GM23338 (cell line): ENCODE data around the gene PHKA2. TPM values are rescaled to one million over a fixed set of nuclear protein-coding genes. Genes with fewer than 3 reads are reported as not detected.

ENCODE experiments used
- ATAC-seq: fragments of 200-7000 bp; cut with Tn5 transposase; 3 replicates; pipeline ENCODE4 v1.9.1; 2020
- DNase-seq: peaks from one replicate; pipeline ENCODE4 v3.0.0-alpha.2; 2015; ENCODE audit warnings: low spot score
- H2AFZ ChIP-seq: fragments of 200-600 bp; sonication (generic); 2 replicates; pipeline ENCODE4 v1.8.0; 2016; ENCODE audit warnings: antibody characterized with exemption, mild to moderate bottlenecking, moderate library complexity
- H3F3A ChIP-seq: fragments of 200-600 bp; sonication (generic); replicated peaks from 2 replicates; pipeline ENCODE4 v1.8.0; 2017; ENCODE audit warnings: antibody characterized with exemption, mixed run types, low read depth
- H3K27ac ChIP-seq: fragments of 200-600 bp; sonication (generic); 2 replicates; pipeline ENCODE4 v1.6.1; 2016; ENCODE audit warnings: low read depth
- H3K27me3 ChIP-seq: fragments of 200-600 bp; sonication (generic); 2 replicates; pipeline ENCODE4 v1.8.0; 2016; ENCODE audit warnings: mild to moderate bottlenecking, mixed run types, moderate library complexity; ENCODE audit not compliant: insufficient read depth
- H3K36me3 ChIP-seq: fragments of 200-600 bp; sonication (generic); 2 replicates; pipeline ENCODE4 v1.8.0; 2016; ENCODE audit warnings: mild to moderate bottlenecking; ENCODE audit not compliant: insufficient read depth
- H3K4me1 ChIP-seq: fragments of 200-600 bp; sonication (generic); 2 replicates; pipeline ENCODE4 v1.8.0; 2016; ENCODE audit warnings: mild to moderate bottlenecking, moderate library complexity; ENCODE audit not compliant: insufficient read depth
- H3K4me2 ChIP-seq: fragments of 200-600 bp; sonication (generic); 2 replicates; pipeline ENCODE4 v1.7.1; 2017; ENCODE audit warnings: mixed run types
- H3K4me3 ChIP-seq: fragments of 200-600 bp; sonication (generic); 2 replicates; pipeline ENCODE4 v1.6.1; 2016; ENCODE audit warnings: mixed run types
- H3K79me2 ChIP-seq: fragments of 200-600 bp; sonication (generic); replicated peaks from 2 replicates; pipeline ENCODE4 v1.8.0; 2017; ENCODE audit warnings: mild to moderate bottlenecking; ENCODE audit not compliant: insufficient read depth
- H3K9me2 ChIP-seq: fragments of 200-600 bp; sonication (generic); 2 replicates; pipeline ENCODE4 v1.8.0; 2017; ENCODE audit not compliant: insufficient read depth
- H4K20me1 ChIP-seq: fragments of 200-600 bp; sonication (generic); replicated peaks from 2 replicates; pipeline ENCODE4 v1.8.0; 2017; ENCODE audit warnings: mild to moderate bottlenecking; ENCODE audit not compliant: insufficient read depth
- H3K27ac Mint-ChIP-seq: 2 replicates; pipeline ENCODE4 v1.8.0; 2020; ENCODE audit warnings: inconsistent platforms, mild to moderate bottlenecking, moderate library complexity, mixed read lengths
- H3K27me3 Mint-ChIP-seq: 3 replicates; pipeline ENCODE4 v1.8.0; 2022; ENCODE audit warnings: low read depth, mild to moderate bottlenecking, moderate library complexity, mixed read lengths, inconsistent platforms; ENCODE audit not compliant: insufficient read depth, poor library complexity
- H3K36me3 Mint-ChIP-seq: 3 replicates; pipeline ENCODE4 v1.8.0; 2021; ENCODE audit warnings: low read depth, mild to moderate bottlenecking, inconsistent platforms, moderate library complexity, mixed read lengths
- H3K4me1 Mint-ChIP-seq: 3 replicates; pipeline ENCODE4 v1.8.0; 2020; ENCODE audit warnings: mild to moderate bottlenecking, inconsistent platforms, mixed read lengths
- H3K4me3 Mint-ChIP-seq: 3 replicates; pipeline ENCODE4 v1.8.0; 2021; ENCODE audit warnings: moderate library complexity, mild to moderate bottlenecking, inconsistent platforms, mixed read lengths
- H3K9me3 Mint-ChIP-seq: 3 replicates; pipeline ENCODE4 v1.8.0; 2020; ENCODE audit warnings: moderate library complexity, mild to moderate bottlenecking, inconsistent platforms, mixed read lengths
- CREB1 ChIP-seq: fragments of 250-450 bp; sonication (Bioruptor Pico); IDR thresholded peaks from 2 replicates; pipeline ENCODE4 v1.5.0; 2020; ENCODE audit warnings: low read depth, mild to moderate bottlenecking, moderate library complexity
- CTCF ChIP-seq, 2 experiments: fragments of 200-600 bp in 1 of 2; sonication (generic) in 1 of 2; conservative IDR thresholded peaks; 2 replicates each; pipeline versions ENCODE4 v1.5.1 to v1.6.1; 2016 to 2017; ENCODE audit warnings: antibody characterized with exemption in 2 of 2, low read depth in 2 of 2, mild to moderate bottlenecking in 2 of 2, moderate library complexity in 1 of 2
- ETS1 ChIP-seq: IDR thresholded peaks from 2 replicates; pipeline ENCODE4 v1.6.1; 2016; ENCODE audit warnings: antibody characterized with exemption
- EZH2 ChIP-seq: fragments of 200-600 bp; sonication (generic); IDR thresholded peaks from one replicate; pipeline ENCODE4 v1.8.0; 2017; ENCODE audit warnings: antibody characterized with exemption, mild to moderate bottlenecking, low read depth; ENCODE audit not compliant: unreplicated experiment
- EZH2phosphoT487 ChIP-seq: fragments of 200-600 bp; sonication (generic); IDR thresholded peaks from one replicate; pipeline ENCODE4 v1.8.1; 2018; ENCODE audit warnings: antibody characterized with exemption; ENCODE audit not compliant: unreplicated experiment
- NANOG ChIP-seq: IDR thresholded peaks from 2 replicates; pipeline ENCODE4 v1.6.1; 2016; ENCODE audit warnings: antibody characterized with exemption, borderline replicate concordance
- POLR2AphosphoS5 ChIP-seq: IDR thresholded peaks from 2 replicates; pipeline ENCODE4 v1.6.1; 2016; ENCODE audit warnings: antibody characterized with exemption, low read depth
- REST ChIP-seq: IDR thresholded peaks from one replicate; pipeline ENCODE4 v1.6.1; 2018; ENCODE audit warnings: antibody characterized with exemption; ENCODE audit not compliant: unreplicated experiment
- ZNF114 ChIP-seq: fragments of 250-450 bp; sonication (Bioruptor Pico); IDR thresholded peaks from 2 replicates; pipeline ENCODE4 v1.5.0; 2020; ENCODE audit warnings: mild to moderate bottlenecking, moderate library complexity
- ZNF331 ChIP-seq: fragments of 250-450 bp; sonication (Bioruptor Pico); IDR thresholded peaks from 2 replicates; pipeline ENCODE4 v1.5.0; 2020; ENCODE audit warnings: low read depth, mild to moderate bottlenecking, moderate library complexity
- ZNF462 ChIP-seq: fragments of 250-450 bp; sonication (Bioruptor Pico); IDR thresholded peaks from 2 replicates; pipeline ENCODE4 v1.5.0; 2020; ENCODE audit warnings: mild to moderate bottlenecking, moderate library complexity
- polyA plus RNA-seq: library from polyadenylated mRNA; unstranded; fragments of >200 nt; fragmentation: Nextera tagmentation; extraction: Ambion mirVana; gene quantifications from 2 replicates; pipeline ENCODE4 v1.2.1, GENCODE V29; 2016
- total RNA-seq: library from RNA; depleted of rRNA; stranded (reverse); fragments of >200 nt; shearing (Covaris generic); gene quantifications from 2 replicates; pipeline ENCODE4 v1.2.3, GENCODE V29; 2014

Gene PHKA2
- total and polyA plus RNA-seq, 2 experiments from 2014 or later = 8.0 to 23.9 TPM

- H3K27ac ChIP-seq = no peak overlapping the region
- Mint-ChIP-seq H3K9me3 (no peaks in the 10 kb centered on the region), H3K27ac (no peak overlapping the region), H3K4me1 (0 out of 3 replicates have a peak, but pooled peaks cover 2% of the 10 kb centered on the region), H3K27me3 (peaks cover 2% of the 10 kb centered on the region), H3K36me3 (peaks cover 25% of the 10 kb centered on the region), H3K4me3 (no peak overlapping the region)
- H3K4me2 ChIP-seq = no peak overlapping the region
- no peaks in the 10 kb centered on the region for H4K20me1 ChIP-seq
- no peaks in the 10 kb centered on the region for H3K4me1 ChIP-seq
- ATAC-seq = no peak
- no peaks in the 10 kb centered on the region for H3K79me2 ChIP-seq
- H3K36me3 ChIP-seq = no peaks in the 10 kb centered on the region
- H3K4me3 ChIP-seq = no peak overlapping the region
- no peak for DNase-seq
- no peak overlapping the region for H2AFZ ChIP-seq
- H3K9me2 ChIP-seq = no peaks in the 10 kb centered on the region
- no peaks in the 10 kb centered on the region for H3K27me3 ChIP-seq
- TF ChIP-seq CTCF (conservative IDR thresholded peaks at IDR 0.05; ENCODE audit: low read depth in 2 of 2) = no peak
- TF ChIP-seq ETS1 = no peak
- no peak for TF ChIP-seq NANOG
- TF ChIP-seq REST = no peak
- no peak for TF ChIP-seq EZH2
- no peak for TF ChIP-seq POLR2AphosphoS5
- no peak for TF ChIP-seq ZNF462
- TF ChIP-seq ZNF331 = no peak
- TF ChIP-seq ZNF114 (CRISPR knock-in tag) = no peak
- no peak for TF ChIP-seq EZH2phosphoT487
- no peak for TF ChIP-seq CREB1 (CRISPR knock-in tag)
- no peaks in the 10 kb centered on the region for H3F3A ChIP-seq
These were observed 34.0 kb downstream of the PHKA2 start for GRCh38 chrX:18949944-18950301.
